HG02798 (cell line): ENCODE results near the gene NCAPD2.

Experiments used
- ATAC-seq: cut with Tn5 transposase; IDR thresholded peaks from one replicate; pipeline ENCODE4 v1.9.1; 2021; ENCODE audit warnings: mild to moderate bottlenecking; ENCODE audit not compliant: unreplicated experiment, poor library complexity

NCAPD2 gene, protein sequence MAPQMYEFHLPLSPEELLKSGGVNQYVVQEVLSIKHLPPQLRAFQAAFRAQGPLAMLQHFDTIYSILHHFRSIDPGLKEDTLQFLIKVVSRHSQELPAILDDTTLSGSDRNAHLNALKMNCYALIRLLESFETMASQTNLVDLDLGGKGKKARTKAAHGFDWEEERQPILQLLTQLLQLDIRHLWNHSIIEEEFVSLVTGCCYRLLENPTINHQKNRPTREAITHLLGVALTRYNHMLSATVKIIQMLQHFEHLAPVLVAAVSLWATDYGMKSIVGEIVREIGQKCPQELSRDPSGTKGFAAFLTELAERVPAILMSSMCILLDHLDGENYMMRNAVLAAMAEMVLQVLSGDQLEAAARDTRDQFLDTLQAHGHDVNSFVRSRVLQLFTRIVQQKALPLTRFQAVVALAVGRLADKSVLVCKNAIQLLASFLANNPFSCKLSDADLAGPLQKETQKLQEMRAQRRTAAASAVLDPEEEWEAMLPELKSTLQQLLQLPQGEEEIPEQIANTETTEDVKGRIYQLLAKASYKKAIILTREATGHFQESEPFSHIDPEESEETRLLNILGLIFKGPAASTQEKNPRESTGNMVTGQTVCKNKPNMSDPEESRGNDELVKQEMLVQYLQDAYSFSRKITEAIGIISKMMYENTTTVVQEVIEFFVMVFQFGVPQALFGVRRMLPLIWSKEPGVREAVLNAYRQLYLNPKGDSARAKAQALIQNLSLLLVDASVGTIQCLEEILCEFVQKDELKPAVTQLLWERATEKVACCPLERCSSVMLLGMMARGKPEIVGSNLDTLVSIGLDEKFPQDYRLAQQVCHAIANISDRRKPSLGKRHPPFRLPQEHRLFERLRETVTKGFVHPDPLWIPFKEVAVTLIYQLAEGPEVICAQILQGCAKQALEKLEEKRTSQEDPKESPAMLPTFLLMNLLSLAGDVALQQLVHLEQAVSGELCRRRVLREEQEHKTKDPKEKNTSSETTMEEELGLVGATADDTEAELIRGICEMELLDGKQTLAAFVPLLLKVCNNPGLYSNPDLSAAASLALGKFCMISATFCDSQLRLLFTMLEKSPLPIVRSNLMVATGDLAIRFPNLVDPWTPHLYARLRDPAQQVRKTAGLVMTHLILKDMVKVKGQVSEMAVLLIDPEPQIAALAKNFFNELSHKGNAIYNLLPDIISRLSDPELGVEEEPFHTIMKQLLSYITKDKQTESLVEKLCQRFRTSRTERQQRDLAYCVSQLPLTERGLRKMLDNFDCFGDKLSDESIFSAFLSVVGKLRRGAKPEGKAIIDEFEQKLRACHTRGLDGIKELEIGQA (N-terminal part only)

DNA sequence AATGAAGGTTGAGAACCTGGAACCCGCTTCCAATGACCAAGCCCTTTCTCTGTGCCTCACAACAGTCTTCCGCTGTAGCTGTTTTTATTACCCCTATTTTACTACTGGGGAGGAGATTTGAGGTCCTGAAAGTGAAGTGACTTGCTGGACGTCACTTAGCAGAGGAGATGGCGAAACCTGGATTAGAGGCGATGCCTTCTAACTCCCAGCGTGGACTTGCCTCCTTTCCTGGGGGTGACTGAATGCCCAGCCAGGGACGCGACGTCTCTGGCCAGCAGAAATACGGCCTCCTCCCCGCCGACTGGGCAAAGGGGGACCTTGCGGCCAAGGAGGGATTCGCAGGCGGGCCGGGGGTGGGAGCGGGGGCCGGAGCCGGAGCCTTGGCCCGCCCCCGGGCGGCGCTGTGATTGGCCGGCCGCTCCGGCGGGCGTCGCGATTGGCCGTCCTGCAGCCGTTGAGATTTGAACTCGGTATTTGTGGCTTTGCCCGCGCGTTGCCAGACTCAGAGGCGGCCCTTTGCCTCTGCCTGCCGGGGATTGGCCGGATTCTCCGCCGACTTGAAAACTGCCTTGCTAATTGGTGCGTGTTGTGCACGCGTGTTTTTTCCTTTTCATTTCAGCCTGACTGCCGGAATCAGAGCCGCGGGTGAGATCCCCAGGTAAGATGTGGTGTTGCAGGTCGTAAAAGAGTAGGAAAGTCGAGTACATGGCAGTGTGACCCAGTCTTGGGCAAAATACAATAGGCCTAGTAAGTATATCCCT, at the start of gene NCAPD2:
TSS of gene NCAPD2 (plus strand) at position 606 of the 761 bp plus-strand sequence. CDS start 997 bp downstream, outside the sequence.
- peak; percentile 93 for ATAC-seq

DNA sequence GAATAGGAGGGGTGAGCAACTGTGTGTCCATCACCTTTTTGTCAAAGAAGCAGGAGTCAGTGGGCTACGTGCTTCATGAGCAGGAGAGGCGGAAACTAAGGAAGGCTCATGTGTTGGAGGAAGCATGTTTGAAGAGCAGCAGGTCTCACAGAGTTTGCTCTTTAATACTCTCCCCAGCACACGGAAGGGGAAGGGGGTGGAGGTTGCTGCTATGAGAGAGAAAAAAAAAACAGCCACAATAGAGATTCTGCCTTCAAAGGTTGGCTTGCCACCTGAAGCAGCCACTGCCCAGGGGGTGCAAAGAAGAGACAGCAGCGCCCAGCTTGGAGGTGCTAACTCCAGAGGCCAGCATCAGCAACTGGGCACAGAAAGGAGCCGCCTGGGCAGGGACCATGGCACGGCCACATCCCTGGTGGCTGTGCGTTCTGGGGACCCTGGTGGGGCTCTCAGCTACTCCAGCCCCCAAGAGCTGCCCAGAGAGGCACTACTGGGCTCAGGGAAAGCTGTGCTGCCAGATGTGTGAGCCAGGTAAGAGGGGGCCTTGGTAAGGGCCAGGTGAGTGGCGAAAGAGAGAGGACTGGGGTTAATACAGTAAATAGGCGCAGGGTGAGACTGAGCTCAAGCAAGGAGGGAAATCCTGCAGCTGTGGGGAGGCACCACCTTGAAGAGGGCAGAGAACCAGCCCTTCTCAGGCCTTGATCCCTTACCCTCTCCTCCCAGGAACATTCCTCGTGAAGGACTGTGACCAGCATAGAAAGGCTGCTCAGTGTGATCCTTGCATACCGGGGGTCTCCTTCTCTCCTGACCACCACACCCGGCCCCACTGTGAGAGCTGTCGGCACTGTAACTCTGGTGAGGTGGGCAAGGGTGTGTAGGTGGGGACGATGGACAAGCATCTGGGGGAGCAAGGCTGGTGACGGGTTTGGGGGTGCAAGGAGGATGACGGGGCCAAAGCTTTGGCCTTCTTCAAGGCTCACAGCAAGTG, 48.9 kb upstream of the NCAPD2 start, which contains the start of gene CD27:
TSS of gene CD27 (plus strand) at position 252 of the 985 bp plus-strand sequence. CDS start at position 393, 141 bp downstream.
- no peak for ATAC-seq

DNA sequence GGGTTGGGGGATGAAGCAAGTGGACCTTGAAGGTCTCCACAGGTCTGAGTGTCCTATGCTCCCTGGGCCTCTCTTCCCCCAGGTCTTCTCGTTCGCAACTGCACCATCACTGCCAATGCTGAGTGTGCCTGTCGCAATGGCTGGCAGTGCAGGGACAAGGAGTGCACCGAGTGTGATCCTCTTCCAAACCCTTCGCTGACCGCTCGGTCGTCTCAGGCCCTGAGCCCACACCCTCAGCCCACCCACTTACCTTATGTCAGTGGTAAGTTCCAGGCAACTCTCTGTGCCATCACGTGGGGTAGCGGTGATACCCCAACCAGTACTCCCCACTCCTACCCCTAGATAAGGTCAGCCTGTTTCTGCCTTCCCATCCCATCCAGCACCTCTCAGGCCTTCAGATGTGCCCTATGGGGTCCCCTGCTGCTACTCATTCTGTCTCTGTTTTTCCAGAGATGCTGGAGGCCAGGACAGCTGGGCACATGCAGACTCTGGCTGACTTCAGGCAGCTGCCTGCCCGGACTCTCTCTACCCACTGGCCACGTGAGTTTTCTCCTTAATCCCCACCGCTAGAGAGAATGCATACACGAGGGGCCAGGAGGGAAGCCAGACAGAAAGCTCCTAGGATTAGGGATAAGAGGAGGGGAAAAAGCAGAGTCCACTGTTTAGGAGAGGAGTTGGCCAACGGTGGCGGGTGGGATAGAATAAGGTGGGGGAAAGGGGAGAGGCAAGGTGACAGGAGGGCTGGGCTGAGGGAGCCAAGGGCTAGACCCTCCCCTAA, 43.6 kb upstream of the NCAPD2 start:
- ATAC-seq: no peak

DNA sequence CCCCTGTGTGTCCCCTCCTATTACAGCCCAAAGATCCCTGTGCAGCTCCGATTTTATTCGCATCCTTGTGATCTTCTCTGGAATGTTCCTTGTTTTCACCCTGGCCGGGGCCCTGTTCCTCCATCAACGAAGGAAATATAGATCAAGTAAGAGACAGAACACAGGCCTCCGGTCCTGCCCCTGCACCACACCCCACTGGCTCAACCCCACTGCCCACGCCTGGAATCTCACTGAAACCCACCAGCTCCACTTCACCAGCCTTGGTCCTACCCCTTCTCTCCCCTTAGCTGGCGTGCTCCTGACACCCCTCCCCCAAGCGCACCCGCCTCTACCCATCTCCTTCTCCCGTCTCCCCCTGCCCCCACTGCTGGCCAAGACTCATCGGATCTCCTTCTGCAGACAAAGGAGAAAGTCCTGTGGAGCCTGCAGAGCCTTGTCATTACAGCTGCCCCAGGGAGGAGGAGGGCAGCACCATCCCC, 43.0 kb upstream of the NCAPD2 start:
- ATAC-seq: no peak

GRCh38 chr12:6451348-6452244, 42.3 kb upstream of the NCAPD2 start, which contains the start of gene TAPBPL:
TSS of gene TAPBPL (plus strand) at chr12:6452042. CDS start at chr12:6452249, 207 bp downstream.
- peak; percentile 67 for ATAC-seq

DNA sequence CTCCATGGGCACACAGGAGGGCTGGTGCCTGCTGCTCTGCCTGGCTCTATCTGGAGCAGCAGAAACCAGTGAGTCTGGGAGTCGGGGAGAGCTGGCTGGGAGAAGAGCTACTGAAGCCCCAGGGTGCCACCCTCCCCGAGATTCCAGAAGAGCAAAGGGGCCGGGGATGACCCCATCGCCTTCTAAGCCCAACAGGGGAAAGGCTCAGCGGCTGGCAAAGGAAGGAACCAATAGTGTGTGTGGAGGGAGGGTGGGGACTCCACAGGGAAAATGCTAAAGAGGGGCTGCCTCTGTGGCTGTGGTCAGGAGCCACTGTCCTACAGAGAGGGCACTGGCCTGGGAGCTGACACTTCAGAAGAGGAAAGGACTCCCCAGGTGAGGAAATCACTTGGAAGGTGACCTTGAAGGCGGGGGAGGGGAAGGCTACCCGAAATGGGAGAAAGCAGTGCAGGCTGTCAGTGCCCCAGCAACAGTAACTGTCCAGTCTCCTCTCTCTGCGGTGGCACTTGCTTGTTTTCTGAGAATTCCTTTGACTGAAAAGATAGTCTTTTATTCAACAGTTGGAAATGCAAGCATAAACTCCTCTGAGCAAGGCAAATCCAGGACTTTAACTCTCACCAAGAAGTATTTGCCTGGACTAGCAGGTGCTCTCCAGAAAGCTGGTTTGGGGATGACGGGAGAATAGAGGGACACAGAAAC, 41.5 kb upstream of the NCAPD2 start:
- no peak for ATAC-seq

DNA sequence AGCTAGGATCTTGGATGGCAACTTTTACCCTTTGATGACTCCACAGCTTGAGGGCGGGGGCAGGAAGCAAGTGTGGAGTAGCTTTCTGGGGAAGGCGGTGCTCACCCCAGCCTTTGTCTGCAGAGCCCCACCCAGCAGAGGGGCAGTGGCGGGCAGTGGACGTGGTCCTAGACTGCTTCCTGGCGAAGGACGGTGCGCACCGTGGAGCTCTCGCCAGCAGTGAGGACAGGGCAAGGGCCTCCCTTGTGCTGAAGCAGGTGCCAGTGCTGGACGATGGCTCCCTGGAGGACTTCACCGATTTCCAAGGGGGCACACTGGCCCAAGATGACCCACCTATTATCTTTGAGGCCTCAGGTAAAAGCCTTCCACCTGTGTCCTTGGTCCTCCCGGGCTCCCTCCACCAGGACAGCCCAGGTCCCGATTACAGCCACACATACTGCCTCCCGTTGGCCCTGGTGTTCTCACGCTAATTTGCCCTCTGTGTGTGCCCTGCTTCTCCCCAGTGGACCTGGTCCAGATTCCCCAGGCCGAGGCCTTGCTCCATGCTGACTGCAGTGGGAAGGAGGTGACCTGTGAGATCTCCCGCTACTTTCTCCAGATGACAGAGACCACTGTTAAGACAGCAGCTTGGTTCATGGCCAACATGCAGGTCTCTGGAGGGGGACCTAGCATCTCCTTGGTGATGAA, 40.8 kb upstream of the NCAPD2 start:
- no peak for ATAC-seq

DNA sequence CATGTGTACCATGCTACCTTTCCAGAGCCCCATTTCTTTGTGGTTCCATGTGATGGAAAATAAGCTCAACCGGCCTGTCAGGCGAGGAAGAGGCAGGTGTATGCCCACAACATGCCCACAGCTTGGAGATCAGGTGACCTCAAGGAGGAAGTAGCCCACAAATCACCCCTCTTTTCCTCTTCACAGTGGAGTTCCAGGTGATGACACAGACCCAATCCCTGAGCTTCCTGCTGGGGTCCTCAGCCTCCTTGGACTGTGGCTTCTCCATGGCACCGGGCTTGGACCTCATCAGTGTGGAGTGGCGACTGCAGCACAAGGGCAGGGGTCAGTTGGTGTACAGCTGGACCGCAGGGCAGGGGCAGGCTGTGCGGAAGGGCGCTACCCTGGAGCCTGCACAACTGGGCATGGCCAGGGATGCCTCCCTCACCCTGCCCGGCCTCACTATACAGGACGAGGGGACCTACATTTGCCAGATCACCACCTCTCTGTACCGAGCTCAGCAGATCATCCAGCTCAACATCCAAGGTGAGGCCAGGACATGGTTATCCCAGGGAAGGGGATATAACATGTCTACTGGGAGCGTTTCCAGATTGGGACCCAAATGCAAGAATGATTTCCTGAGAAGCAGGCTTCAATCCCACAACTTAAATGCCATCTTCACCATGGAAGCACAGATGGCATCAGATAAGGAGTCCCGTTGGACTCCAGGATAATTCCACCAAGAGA, 36.5 kb upstream of the NCAPD2 start:
- ATAC-seq: no peak

GRCh38 chr12:6458281-6459003, 35.5 kb upstream of the NCAPD2 start:
- no peak for ATAC-seq

DNA sequence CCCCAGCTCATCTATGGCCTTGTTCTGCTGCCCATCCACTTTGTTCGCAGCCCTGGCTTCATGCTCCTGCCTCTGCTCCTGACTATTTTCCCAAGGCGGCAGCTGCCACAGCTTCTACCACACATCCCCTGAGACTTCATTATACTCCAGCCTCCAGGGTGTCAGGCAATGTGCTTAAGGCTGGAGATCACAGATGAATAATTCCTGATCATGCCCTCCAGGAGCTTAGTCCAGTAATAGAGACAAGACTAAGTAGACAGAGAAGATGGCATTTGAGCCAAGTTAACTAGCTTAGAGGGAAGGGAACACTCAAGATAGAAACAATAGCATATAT, 34.9 kb upstream of the NCAPD2 start:
- no peak for ATAC-seq

- no peak for ATAC-seq
Observed at GRCh38 chr12:6460751-6461371, 33.0 kb upstream of the NCAPD2 start.

GRCh38 chr12:6461401-6462233, 32.3 kb upstream of the NCAPD2 start:
- ATAC-seq: peak; percentile 74
